GM12874 (cell line): ENCODE measurements around the gene ZBTB20.

ENCODE experiments used
- TF ChIP-seq, protein P1 (sequence below): IDR thresholded peaks from 2 replicates; pipeline ENCODE4 v1.5.1; 2011; ENCODE audit warnings: low read depth, mild to moderate bottlenecking, control low read depth, low read length, moderate library complexity; ENCODE audit not compliant: insufficient read depth

Gene ZBTB20

DNA sequence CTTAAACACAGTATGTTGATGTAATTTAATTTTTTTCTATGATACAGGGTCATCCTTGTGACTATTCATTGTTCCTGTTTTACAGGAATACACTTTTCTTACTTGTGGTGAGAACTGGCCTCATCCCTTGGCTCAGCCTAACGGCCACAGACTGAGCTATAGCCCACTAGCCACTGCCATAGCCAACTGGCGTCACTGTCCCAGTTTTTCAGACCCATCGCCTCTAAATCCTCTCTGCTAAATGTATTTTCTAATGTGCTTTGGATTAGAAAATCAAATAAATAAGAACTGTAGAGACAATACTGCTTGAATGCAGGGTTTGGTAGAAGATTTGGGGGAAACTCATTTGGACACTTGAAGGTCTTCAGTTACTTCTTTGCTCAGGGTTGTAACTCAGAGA is 740.2 kb downstream of the ZBTB20 start:
- TF ChIP-seq, protein P1, sequence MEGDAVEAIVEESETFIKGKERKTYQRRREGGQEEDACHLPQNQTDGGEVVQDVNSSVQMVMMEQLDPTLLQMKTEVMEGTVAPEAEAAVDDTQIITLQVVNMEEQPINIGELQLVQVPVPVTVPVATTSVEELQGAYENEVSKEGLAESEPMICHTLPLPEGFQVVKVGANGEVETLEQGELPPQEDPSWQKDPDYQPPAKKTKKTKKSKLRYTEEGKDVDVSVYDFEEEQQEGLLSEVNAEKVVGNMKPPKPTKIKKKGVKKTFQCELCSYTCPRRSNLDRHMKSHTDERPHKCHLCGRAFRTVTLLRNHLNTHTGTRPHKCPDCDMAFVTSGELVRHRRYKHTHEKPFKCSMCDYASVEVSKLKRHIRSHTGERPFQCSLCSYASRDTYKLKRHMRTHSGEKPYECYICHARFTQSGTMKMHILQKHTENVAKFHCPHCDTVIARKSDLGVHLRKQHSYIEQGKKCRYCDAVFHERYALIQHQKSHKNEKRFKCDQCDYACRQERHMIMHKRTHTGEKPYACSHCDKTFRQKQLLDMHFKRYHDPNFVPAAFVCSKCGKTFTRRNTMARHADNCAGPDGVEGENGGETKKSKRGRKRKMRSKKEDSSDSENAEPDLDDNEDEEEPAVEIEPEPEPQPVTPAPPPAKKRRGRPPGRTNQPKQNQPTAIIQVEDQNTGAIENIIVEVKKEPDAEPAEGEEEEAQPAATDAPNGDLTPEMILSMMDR: no peak

- TF ChIP-seq, protein P1: no peak
Measured at GRCh38 chr3:114406286-114406685, 740.8 kb downstream of the ZBTB20 start.

- TF ChIP-seq, protein P1: no peak
Measured at GRCh38 chr3:114405202-114405990, 741.7 kb downstream of the ZBTB20 start.

DNA sequence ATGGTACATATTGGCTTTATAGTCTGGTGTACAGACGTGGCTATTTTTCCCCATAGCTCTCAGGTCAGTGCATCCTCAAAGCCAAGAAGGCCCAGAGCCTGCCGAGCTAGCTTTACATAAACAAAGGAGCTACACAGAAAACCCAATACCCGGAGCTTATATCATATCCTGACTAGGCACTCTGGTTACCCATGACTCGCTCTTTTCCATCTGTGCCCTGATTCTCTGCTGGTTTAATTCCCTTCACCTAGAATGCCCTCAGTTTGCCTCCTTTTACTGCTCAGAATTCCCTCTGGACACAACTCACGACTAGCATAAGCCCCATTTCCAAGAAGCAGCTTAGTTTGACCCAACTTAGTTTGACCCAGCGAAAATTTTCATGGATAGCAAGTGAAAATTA is 742.5 kb downstream of the ZBTB20 start:
- TF ChIP-seq, protein P1: no peak

- TF ChIP-seq, protein P1: no peak
Measured at GRCh38 chr3:114402838-114403237, 744.2 kb downstream of the ZBTB20 start.

- TF ChIP-seq, protein P1: no peak
Measured at GRCh38 chr3:114401346-114401745, 745.7 kb downstream of the ZBTB20 start.

DNA sequence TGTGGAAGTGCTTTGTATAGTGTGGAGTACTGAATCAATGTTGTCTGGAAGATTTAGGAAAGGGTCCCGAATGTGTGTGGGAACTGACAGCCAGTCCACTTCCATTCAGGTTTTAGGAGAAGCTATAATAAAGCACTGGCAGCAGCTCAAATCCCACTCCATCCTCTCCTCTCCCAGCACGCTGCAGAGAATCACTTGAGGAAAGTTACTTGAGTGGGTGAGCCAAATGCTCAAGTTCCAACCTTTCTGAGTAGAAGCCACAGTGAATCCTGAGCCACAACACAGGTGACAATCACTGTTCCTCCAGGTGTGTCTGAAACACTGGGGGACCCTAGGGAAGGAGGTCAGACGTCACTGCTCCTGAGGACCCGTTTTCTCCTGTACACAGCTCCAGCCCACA is 746.7 kb downstream of the ZBTB20 start:
- TF ChIP-seq, protein P1: no peak
